Mucosa of stomach (tissue), 1 donor: ENCODE results near the gene PARP15.

ENCODE experiments used
- H3K27me3 ChIP-seq: one replicate; pipeline ENCODE4 v1.7.0; 2013; ENCODE audit warnings: mild to moderate bottlenecking, low read length; ENCODE audit not compliant: control insufficient read depth, insufficient read depth
- H3K36me3 ChIP-seq: one replicate; pipeline ENCODE4 v1.7.0; 2013; ENCODE audit warnings: low read length; ENCODE audit not compliant: control insufficient read depth, insufficient read depth
- H3K4me1 ChIP-seq: one replicate; pipeline ENCODE4 v1.7.0; 2013; ENCODE audit warnings: mild to moderate bottlenecking, low read length; ENCODE audit not compliant: control insufficient read depth, insufficient read depth
- H3K4me3 ChIP-seq: one replicate; pipeline ENCODE4 v1.7.0; 2013; ENCODE audit warnings: low read length
- H3K9ac ChIP-seq: one replicate; pipeline ENCODE4 v1.7.0; 2013; ENCODE audit warnings: mild to moderate bottlenecking, low read length, moderate library complexity
- H3K9me3 ChIP-seq: one replicate; pipeline ENCODE4 v1.7.0; 2013; ENCODE audit warnings: mild to moderate bottlenecking, low read length, moderate library complexity; ENCODE audit not compliant: control insufficient read depth
- donor health status: Pancreatic carcinoma.

The PARP15 gene

DNA sequence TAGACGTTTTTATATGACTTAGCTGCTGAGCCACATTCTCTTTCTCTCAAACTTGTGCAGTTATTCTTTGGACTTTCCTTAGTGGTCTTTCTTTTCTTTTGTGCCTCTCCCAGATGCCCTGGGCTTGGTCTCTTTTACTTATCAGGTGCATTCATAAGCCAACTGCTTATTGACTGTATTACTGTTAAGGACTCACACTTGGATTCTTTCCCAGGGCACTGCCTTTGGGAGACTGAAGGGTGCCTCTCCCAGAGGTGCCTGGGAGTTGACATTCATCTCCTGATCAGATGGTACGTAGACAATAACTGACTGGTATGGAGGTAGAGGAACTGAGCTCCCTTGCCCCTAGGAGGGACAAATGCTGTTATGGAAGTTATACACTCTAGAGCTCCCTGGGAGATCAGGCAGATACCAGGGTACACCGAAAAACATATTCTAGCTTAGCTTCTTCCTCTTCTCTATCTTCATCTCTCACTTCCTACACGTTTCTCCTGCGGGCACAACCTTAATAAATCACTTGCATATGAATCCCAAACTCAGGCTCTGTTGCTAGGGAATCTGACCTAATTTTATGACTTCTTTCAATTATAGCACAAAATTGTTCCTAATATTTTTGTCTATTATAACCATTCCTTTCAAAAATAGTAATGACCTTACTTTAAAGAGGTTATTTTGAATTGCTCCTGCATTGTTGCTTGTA, 24.7 kb downstream of the PARP15 start:
- no peaks in the 10 kb centered on the region for H3K36me3 ChIP-seq
- H3K27me3 ChIP-seq, result no peaks in the 10 kb centered on the region
- H3K4me1 ChIP-seq, result peaks cover 4% of the 10 kb centered on the region
- no peak overlapping the region for H3K9ac ChIP-seq
- H3K9me3 ChIP-seq, result no peaks in the 10 kb centered on the region
- no peak overlapping the region for H3K4me3 ChIP-seq

DNA sequence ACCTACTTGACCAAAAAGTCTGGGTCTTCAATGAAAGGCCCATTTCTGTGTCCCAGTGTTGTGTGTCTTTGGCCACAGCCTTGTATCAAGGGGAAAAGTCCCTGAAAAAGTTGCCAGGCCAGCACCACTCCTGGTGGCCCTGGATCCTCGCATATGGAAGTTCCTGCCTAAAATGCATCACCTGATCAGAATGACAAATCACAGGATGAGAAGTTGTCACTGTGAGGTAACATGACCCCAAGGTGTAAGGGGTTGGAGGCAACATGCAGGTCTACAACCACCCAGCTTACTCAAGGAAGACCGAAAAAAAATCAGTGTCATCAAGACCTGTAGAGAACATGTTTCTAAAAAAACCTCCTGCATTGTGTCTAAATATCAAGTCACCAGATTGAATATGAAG, 25.6 kb downstream of the PARP15 start:
- H3K9ac ChIP-seq, result no peak overlapping the region
- no peaks in the 10 kb centered on the region for H3K9me3 ChIP-seq
- H3K4me1 ChIP-seq, result peaks cover 4% of the 10 kb centered on the region
- H3K27me3 ChIP-seq, result no peaks in the 10 kb centered on the region
- H3K4me3 ChIP-seq, result no peak overlapping the region
- no peaks in the 10 kb centered on the region for H3K36me3 ChIP-seq

DNA sequence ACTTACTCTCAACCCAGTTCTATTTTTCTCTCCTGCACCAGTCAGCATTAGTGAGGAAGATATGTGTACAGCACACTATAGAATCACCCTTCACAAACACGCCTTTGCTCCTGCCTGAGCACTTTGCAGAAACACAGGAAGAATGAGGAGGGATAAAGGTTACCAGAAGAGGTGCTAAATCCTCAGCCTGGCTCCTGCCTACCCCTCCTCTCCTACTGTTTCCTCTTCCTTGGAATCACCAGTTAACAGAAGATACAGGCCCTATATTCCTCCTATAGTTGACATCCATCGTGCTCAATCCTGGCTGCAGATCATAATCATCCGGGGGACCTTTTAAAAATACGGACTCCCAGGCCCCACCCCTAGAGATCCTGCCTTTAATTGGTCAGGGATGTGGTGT, 28.9 kb downstream of the PARP15 start:
- Histone ChIP-seq H3K9me3 (no peaks in the 10 kb centered on the region), H3K36me3 (no peaks in the 10 kb centered on the region), H3K4me1 (no peaks in the 10 kb centered on the region), H3K4me3 (no peak overlapping the region), H3K9ac (no peak overlapping the region), H3K27me3 (no peaks in the 10 kb centered on the region)

DNA sequence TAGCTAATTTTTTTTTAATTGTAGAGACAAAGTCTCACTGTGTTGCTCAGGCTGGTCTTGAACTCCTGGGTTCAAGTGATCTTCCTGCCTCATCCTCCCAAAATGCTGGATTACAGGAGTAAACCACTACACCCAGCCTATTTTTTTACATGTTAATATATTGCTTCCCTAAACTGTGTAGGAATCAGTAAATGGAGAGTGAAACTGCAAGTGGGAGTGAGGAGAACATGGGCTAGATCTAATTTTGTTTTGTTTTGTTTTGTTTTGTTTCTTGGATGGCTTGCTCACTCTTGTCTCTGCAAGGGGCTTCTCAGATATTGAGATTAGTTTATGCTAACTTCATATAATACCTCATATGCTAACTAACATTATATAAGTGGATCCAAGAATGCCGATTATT, 31.5 kb downstream of the PARP15 start:
- H3K36me3 ChIP-seq, result no peaks in the 10 kb centered on the region

DNA sequence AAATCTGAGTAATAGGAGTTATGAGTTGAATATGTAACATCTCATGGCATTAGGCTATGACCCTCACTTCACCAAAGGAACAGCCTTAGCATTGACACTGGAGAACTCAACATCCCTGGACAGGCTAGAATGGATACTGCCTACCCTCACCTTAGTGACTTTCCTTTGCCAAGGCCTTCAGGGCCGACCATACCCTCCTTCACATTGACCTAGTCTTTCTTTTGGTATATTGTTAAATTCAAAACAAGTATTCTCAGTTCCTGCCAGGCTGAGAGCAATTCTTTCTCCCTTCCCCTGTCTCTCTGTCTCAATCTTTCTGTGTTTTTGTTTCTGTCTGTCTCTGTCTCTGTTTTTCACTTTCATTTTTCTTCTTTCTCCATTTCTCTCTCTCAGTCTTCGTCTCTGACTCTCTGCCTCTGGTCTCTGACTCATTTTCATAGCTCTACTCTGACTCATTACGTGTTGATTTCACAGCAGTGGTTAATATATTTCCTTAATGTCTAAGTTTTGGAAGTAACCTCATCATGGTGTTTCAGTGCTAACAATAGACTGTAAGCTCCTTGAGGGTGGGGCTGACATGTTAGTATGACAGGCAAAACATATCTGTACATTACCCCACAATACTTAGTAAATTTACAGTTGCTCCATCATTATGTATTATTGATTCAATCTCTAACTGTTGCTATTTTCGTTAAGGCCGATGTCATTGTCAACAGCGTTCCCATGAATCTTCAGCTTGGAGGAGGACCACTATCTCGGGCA, 32.5 kb downstream of the PARP15 start:
- Histone ChIP-seq H3K9ac (no peak overlapping the region), H3K36me3 (no peaks in the 10 kb centered on the region), H3K9me3 (no peaks in the 10 kb centered on the region), H3K27me3 (no peaks in the 10 kb centered on the region), H3K4me1 (no peaks in the 10 kb centered on the region), H3K4me3 (no peak overlapping the region)

More for the DNA sequence above, 31.5 kb downstream of the PARP15 start:
- Histone ChIP-seq H3K9ac (no peak overlapping the region), H3K27me3 (no peaks in the 10 kb centered on the region), H3K4me3 (no peak overlapping the region), H3K9me3 (no peaks in the 10 kb centered on the region), H3K4me1 (no peaks in the 10 kb centered on the region)

DNA sequence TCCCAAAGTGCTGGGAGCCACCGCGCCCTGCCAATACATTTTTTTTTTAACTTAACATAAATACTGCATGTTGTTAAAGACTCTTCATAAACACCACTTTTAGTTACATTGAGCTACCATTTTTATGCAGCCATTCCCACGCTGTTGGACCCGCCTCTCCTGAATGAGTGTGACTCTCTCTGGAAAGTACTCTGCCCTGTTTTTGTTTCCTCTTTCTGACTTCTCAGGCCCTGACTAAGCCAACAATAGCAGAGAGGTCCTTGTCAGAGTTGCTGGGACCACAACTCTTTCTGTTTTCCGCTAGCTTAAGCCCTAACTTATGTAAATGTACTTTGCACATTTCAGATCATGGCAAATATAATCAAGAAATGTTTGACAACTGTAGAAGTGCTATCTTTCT, 35.2 kb downstream of the PARP15 start:
- no peaks in the 10 kb centered on the region for H3K9me3 ChIP-seq
- no peaks in the 10 kb centered on the region for H3K36me3 ChIP-seq
- no peak overlapping the region for H3K4me3 ChIP-seq
- no peak overlapping the region for H3K9ac ChIP-seq
- no peaks in the 10 kb centered on the region for H3K27me3 ChIP-seq
- no peaks in the 10 kb centered on the region for H3K4me1 ChIP-seq

DNA sequence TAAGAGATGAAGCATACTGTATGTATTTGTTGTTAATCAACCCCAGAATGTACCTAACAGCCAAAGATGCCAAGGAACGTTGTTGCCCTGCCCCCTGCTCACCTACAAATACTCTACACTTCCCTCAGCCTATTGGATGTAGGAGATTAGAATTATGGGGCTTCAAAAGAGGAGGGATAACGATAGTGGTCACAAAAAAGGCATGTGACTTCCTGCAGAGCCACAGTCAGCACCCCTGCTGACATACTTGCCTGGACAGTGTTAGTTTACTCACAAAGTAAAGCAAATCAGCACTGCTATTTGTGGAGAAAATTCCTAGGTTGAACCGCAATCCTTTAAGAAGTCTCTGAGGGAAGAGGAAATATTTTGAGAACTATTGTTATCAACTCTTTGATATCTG, 37.9 kb downstream of the PARP15 start:
- no peaks in the 10 kb centered on the region for H3K9me3 ChIP-seq
- no peak overlapping the region for H3K9ac ChIP-seq
- no peaks in the 10 kb centered on the region for H3K4me1 ChIP-seq
- no peak overlapping the region for H3K4me3 ChIP-seq
- no peaks in the 10 kb centered on the region for H3K27me3 ChIP-seq
- no peaks in the 10 kb centered on the region for H3K36me3 ChIP-seq

DNA sequence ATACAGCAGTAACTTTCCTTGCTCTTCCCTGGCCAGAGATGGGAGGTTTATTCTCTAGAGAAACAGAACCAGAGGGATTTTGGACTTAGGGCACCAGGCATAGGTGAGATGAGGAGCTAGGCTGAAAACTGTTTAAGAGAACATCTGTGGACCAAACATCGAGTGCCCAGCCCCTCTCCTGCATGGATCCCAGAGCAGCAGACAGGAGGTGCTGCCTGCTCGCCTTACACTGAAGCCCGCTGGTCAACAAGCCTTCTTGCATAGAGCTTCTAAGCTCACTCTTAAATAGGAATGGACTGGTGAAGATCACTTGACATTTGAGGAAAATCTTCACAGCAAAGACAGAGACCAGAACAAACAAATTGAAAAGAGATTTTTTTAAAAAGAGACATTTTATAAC, 41.2 kb downstream of the PARP15 start:
- Histone ChIP-seq H3K9ac (no peak overlapping the region), H3K4me3 (no peak overlapping the region), H3K4me1 (no peaks in the 10 kb centered on the region), H3K27me3 (no peaks in the 10 kb centered on the region), H3K9me3 (no peaks in the 10 kb centered on the region), H3K36me3 (no peaks in the 10 kb centered on the region)

DNA sequence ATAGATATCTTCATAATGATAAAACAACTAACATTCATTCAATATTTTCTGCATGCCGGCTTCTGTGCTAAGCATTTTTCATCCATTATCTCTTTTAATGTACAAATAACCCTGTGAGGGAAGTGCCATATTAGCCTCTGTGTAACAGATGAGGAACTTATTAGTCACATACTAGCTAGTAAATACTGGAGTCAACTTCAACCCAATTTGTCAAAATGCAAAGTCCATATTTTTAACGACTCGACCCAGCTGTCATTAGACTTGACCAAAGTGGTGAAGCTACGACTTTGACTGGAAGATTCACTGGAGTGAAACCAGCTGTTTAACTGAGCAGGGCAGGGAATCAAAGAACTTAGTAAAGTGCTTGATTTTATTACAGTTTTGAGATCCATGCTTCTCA, 41.6 kb downstream of the PARP15 start:
- Histone ChIP-seq H3K9me3 (no peaks in the 10 kb centered on the region), H3K9ac (no peak overlapping the region), H3K4me1 (no peaks in the 10 kb centered on the region), H3K4me3 (no peak overlapping the region), H3K27me3 (no peaks in the 10 kb centered on the region), H3K36me3 (no peaks in the 10 kb centered on the region)

DNA sequence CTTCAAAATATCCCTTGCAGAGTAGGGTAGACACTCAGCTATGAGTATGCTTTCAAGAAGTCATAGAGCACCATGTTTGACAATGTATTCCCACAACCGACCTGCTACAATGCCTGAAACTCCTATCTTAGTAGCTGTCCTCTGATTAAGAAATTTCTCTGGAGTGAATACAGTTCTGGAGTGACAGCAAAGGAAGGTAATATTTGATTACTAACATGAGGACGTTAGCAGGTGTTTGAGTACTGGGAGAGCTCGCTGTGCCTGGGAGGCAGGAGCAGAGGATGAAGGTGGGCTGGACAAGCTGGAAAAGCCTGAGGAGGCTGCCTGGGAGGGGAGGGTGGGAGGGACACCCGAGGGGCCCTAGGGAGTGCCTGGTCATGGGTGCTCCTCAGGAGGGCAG, 42.9 kb downstream of the PARP15 start:
- Histone ChIP-seq H3K27me3 (no peaks in the 10 kb centered on the region), H3K9ac (no peak overlapping the region), H3K4me1 (no peaks in the 10 kb centered on the region), H3K36me3 (no peaks in the 10 kb centered on the region), H3K4me3 (no peak overlapping the region), H3K9me3 (no peaks in the 10 kb centered on the region)

DNA sequence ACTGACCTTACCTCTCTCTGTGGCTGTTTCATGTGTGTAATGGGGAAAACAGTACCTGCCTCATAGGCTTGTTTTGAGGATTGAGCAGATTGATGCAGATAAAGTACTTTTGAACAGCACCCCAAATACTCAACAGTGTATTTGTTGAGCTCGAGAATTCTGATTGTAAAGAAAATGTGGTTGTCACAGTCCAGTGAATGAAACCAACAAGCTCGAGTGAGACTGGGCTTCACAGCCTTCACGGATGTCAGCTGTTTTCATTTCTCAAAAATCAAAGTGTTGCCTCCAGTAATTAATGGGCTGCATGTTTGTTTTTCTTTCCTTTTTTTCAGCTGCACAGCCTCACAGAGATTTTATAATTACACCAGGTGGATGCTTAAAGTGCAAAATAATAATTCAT, 43.7 kb downstream of the PARP15 start:
- Histone ChIP-seq H3K4me1 (no peaks in the 10 kb centered on the region), H3K9me3 (no peaks in the 10 kb centered on the region), H3K36me3 (no peaks in the 10 kb centered on the region), H3K9ac (no peak overlapping the region), H3K27me3 (no peaks in the 10 kb centered on the region), H3K4me3 (no peak overlapping the region)

DNA sequence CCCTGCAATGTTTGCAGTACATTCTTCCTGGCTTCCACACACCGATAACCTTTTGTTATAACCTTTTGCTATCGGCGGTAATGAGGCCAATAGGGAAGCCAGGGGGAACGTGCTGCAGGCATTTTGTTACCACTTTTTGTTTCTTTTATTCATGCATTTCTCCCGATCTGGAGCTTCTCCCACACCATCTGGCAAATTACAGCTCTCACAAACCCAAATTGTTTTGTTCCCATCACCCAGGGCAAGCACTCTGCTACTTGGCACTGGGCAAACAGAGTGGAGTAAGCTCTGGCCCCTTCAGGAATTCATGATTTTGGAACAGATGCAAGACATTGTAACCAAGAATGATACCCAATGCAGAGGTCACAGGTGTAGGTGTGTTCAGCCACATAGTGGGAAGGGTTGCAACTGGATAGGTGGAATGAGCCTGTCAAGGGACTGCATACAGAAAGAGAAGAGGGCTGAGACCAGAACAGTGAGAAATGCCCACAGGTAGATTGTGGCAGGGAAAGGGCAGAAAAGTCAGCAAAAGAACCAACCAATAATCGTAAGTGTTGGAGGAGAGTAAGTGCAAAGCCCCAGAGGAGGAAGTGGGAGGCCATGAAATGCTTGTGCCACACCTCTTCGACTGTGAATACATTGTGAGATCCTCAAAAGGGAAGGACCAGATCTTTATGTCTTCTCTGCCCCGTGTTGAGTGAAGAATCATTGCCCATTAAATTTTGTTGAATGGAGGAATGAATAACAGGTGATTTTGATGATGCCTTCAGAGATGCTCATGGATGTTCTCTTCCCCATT, 45.8 kb downstream of the PARP15 start:
- H3K36me3 ChIP-seq, result no peaks in the 10 kb centered on the region
- no peaks in the 10 kb centered on the region for H3K27me3 ChIP-seq
- H3K9ac ChIP-seq, result no peak overlapping the region
- no peak overlapping the region for H3K4me3 ChIP-seq
- H3K4me1 ChIP-seq, result no peaks in the 10 kb centered on the region
- no peaks in the 10 kb centered on the region for H3K9me3 ChIP-seq
